BLaER1 (cell line): ENCODE results near the gene ACP5.

Experiments used
- H3K27ac ChIP-seq: shearing (Covaris generic); formaldehyde crosslinking; 2 replicates; pipeline ENCODE4 v1.8.1; 2022
- H3K27me3 ChIP-seq: shearing (Covaris generic); formaldehyde crosslinking; 2 replicates; pipeline ENCODE4 v1.8.1; 2022
- H3K36me3 ChIP-seq: shearing (Covaris generic); formaldehyde crosslinking; 2 replicates; pipeline ENCODE4 v1.8.1; 2022
- H3K4me1 ChIP-seq: shearing (Covaris generic); formaldehyde crosslinking; 2 replicates; pipeline ENCODE4 v1.8.1; 2022
- H3K4me2 ChIP-seq: shearing (Covaris generic); formaldehyde crosslinking; 2 replicates; pipeline ENCODE4 v1.8.1; 2022
- H3K4me3 ChIP-seq: shearing (Covaris generic); formaldehyde crosslinking; 2 replicates; pipeline ENCODE4 v1.8.1; 2022
- H3K9ac ChIP-seq: shearing (Covaris generic); formaldehyde crosslinking; 2 replicates; pipeline ENCODE4 v1.8.1; 2022
- H3K9me3 ChIP-seq: shearing (Covaris generic); formaldehyde crosslinking; 2 replicates; pipeline ENCODE4 v1.8.1; 2022
- H4K20me1 ChIP-seq: shearing (Covaris generic); formaldehyde crosslinking; 2 replicates; pipeline ENCODE4 v1.8.1; 2022
- Cebpa-rat ChIP-seq: shearing (Covaris generic); IDR thresholded peaks from 2 replicates; pipeline ENCODE4 v1.8.1; 2022

ACP5 gene

GRCh38 chr19:11598746-11599145 lies 21.3 kb upstream of the ACP5 start:
- peaks cover 55% of the 10 kb centered on the region for H4K20me1 ChIP-seq
- no peak overlapping the region for H3K27ac ChIP-seq
- peaks cover 52% of the 10 kb centered on the region for H3K36me3 ChIP-seq
- H3K4me3 ChIP-seq, result peak overlapping the region; percentile 95
- peaks cover 39% of the 10 kb centered on the region for H3K4me1 ChIP-seq
- no peak for TF ChIP-seq Cebpa-rat
- peaks cover 47% of the 10 kb centered on the region for H3K9me3 ChIP-seq
- no peaks in the 10 kb centered on the region for H3K27me3 ChIP-seq
- peak overlapping the region; percentile 99; the same call in 1 of the 2 replicates for H3K9ac ChIP-seq
- H3K4me2 ChIP-seq, result peak overlapping the region; percentile 77

GRCh38 chr19:11598103-11598483 lies 20.6 kb upstream of the ACP5 start:
- Histone ChIP-seq H3K4me2 (peak overlapping the region; percentile 77), H3K9me3 (peaks cover 41% of the 10 kb centered on the region), H3K27me3 (no peaks in the 10 kb centered on the region), H3K27ac (peak overlapping the region; percentile 99), H4K20me1 (peaks cover 48% of the 10 kb centered on the region), H3K4me3 (peak overlapping the region; percentile 95), H3K36me3 (peaks cover 45% of the 10 kb centered on the region), H3K9ac (peak overlapping the region; percentile 99), H3K4me1 (peaks cover 46% of the 10 kb centered on the region)
- no peak for TF ChIP-seq Cebpa-rat

- H3K36me3 ChIP-seq, result peaks cover 39% of the 10 kb centered on the region
- no peaks in the 10 kb centered on the region for H3K27me3 ChIP-seq
- peak within 1 kb of the TSS; percentile 95 for H3K4me3 ChIP-seq
- peaks cover 52% of the 10 kb centered on the region for H3K4me1 ChIP-seq
- peak within 1 kb of the TSS; percentile 99 for H3K27ac ChIP-seq
- peak within 1 kb of the TSS; percentile 77 for H3K4me2 ChIP-seq
- H3K9ac ChIP-seq, result peak within 1 kb of the TSS; percentile 99
- peaks cover 44% of the 10 kb centered on the region for H4K20me1 ChIP-seq
- peaks cover 34% of the 10 kb centered on the region for H3K9me3 ChIP-seq
- no peak for TF ChIP-seq Cebpa-rat
Measured at GRCh38 chr19:11597202-11598102, 20.0 kb upstream of the ACP5 start, which contains the start of gene ZNF627. ZNF627 (plus strand) TSS chr19:11597483; CDS start chr19:11597628, 145 bp downstream.

- Histone ChIP-seq H3K27me3 (no peaks in the 10 kb centered on the region), H4K20me1 (peaks cover 32% of the 10 kb centered on the region), H3K4me1 (peaks cover 58% of the 10 kb centered on the region), H3K36me3 (peaks cover 26% of the 10 kb centered on the region), H3K9me3 (peaks cover 21% of the 10 kb centered on the region; the same call in 1 of the 2 replicates), H3K4me3 (no peak overlapping the region), H3K9ac (no peak overlapping the region), H3K4me2 (peak overlapping the region; percentile 76), H3K27ac (no peak overlapping the region)
- TF ChIP-seq Cebpa-rat, result no peak
Measured at GRCh38 chr19:11596156-11596555, 18.7 kb upstream of the ACP5 start.

GRCh38 chr19:11594084-11594483 lies 16.6 kb upstream of the ACP5 start:
- Histone ChIP-seq H3K36me3 (peaks cover 5% of the 10 kb centered on the region), H3K4me2 (peak overlapping the region; percentile 74; the same call in 1 of the 2 replicates), H3K27ac (no peak overlapping the region), H3K9me3 (peaks cover 2% of the 10 kb centered on the region; the same call in 1 of the 2 replicates), H3K4me1 (peaks cover 51% of the 10 kb centered on the region), H3K4me3 (no peak overlapping the region), H4K20me1 (peaks cover 12% of the 10 kb centered on the region), H3K9ac (no peak overlapping the region), H3K27me3 (no peaks in the 10 kb centered on the region)
- TF ChIP-seq Cebpa-rat, result no peak

GRCh38 chr19:11587975-11588631 lies 10.7 kb upstream of the ACP5 start:
- peaks cover 35% of the 10 kb centered on the region for H3K4me1 ChIP-seq
- no peaks in the 10 kb centered on the region for H3K9me3 ChIP-seq
- H3K27me3 ChIP-seq, result no peaks in the 10 kb centered on the region
- H3K4me2 ChIP-seq, result no peak overlapping the region; the same call in 1 of the 2 replicates
- TF ChIP-seq Cebpa-rat, result no peak
- no peak overlapping the region for H3K4me3 ChIP-seq
- H3K9ac ChIP-seq, result no peak overlapping the region
- no peaks in the 10 kb centered on the region for H4K20me1 ChIP-seq
- H3K36me3 ChIP-seq, result no peaks in the 10 kb centered on the region
- H3K27ac ChIP-seq, result no peak overlapping the region

- no peak overlapping the region for H3K9ac ChIP-seq
- no peak overlapping the region for H3K4me3 ChIP-seq
- no peaks in the 10 kb centered on the region for H3K27me3 ChIP-seq
- peaks cover 28% of the 10 kb centered on the region for H3K4me1 ChIP-seq
- no peaks in the 10 kb centered on the region for H3K9me3 ChIP-seq
- no peak overlapping the region for H3K27ac ChIP-seq
- H4K20me1 ChIP-seq, result no peaks in the 10 kb centered on the region
- H3K36me3 ChIP-seq, result no peaks in the 10 kb centered on the region
- no peak overlapping the region; the same call in 1 of the 2 replicates for H3K4me2 ChIP-seq
- TF ChIP-seq Cebpa-rat, result no peak
Measured at GRCh38 chr19:11587302-11587974, 10.0 kb upstream of the ACP5 start.

GRCh38 chr19:11586331-11586730 lies 8.9 kb upstream of the ACP5 start:
- Histone ChIP-seq H4K20me1 (no peaks in the 10 kb centered on the region), H3K27ac (no peak overlapping the region), H3K4me2 (0 out of 2 replicates have a peak overlapping the region, but pooled peaks have one; percentile 5), H3K27me3 (no peaks in the 10 kb centered on the region), H3K9me3 (no peaks in the 10 kb centered on the region), H3K4me1 (peaks cover 32% of the 10 kb centered on the region), H3K9ac (no peak overlapping the region), H3K4me3 (no peak overlapping the region), H3K36me3 (no peaks in the 10 kb centered on the region)
- TF ChIP-seq Cebpa-rat, result no peak

- no peaks in the 10 kb centered on the region for H3K36me3 ChIP-seq
- H3K9ac ChIP-seq, result 0 out of 2 replicates have a peak overlapping the region, but pooled peaks have one; percentile 14
- no peaks in the 10 kb centered on the region for H4K20me1 ChIP-seq
- peak overlapping the region; percentile 17; the same call in 1 of the 2 replicates for H3K4me3 ChIP-seq
- peaks cover 69% of the 10 kb centered on the region for H3K4me1 ChIP-seq
- peaks cover 29% of the 10 kb centered on the region for H3K27me3 ChIP-seq
- peaks cover 5% of the 10 kb centered on the region; the same call in 1 of the 2 replicates for H3K9me3 ChIP-seq
- TF ChIP-seq Cebpa-rat, result no peak
- peak overlapping the region; percentile 77 for H3K4me2 ChIP-seq
- peak overlapping the region; percentile 39 for H3K27ac ChIP-seq
Measured at GRCh38 chr19:11581740-11582139, 4.3 kb upstream of the ACP5 start.
